HepG2 (cell line): Measurements from ENCODE around the gene AFAP1L2. TPM values are rescaled to one million over a fixed set of nuclear protein-coding genes. Genes with fewer than 3 reads are reported as not detected.

Source experiments
- ATAC-seq: fragments of 200-7000 bp; cut with Tn5 transposase; 3 replicates; pipeline ENCODE4 v1.9.1; 2020; ENCODE audit warnings: mild to moderate bottlenecking, moderate library complexity
- BruUV-seq: library from RNA; stranded (reverse); fragments of 400-500 nt; replicated peaks from 2 replicates; lab custom pipeline; 2021; lab: Mats Ljungman, UMichigan
- CTCF ChIA-PET: fragments of 300-600 bp; formaldehyde crosslinking; extraction: SDS; loops from one replicate; lab custom pipeline; 2021; ENCODE audit warnings: low total read pairs, inconsistent platforms, low intra/inter-chr PET ratio; lab: Yijun Ruan, JAX
- POLR2A ChIA-PET: fragments of 350-600 bp; sonication (Branson Sonifier 250); formaldehyde crosslinking; loops from one replicate; lab custom pipeline; 2020; ENCODE audit warnings: antibody characterized with exemption, inconsistent platforms; lab: Yijun Ruan, JAX
- DNase-seq: peaks from one replicate; pipeline ENCODE4 v3.0.0-alpha.2; 2015; ENCODE audit warnings: low spot score
- FAIRE-seq: peaks from 3 replicates; lab custom pipeline; 2011; peaks lifted over from hg19 to GRCh38; lab: Jason Lieb, UNC
- H2AFZ ChIP-seq: one replicate; pipeline ENCODE4 v1.6.1; 2011; ENCODE audit warnings: low read length, inconsistent platforms
- H3K27ac ChIP-seq: fragments of 300-600 bp; 3 replicates; pipeline ENCODE4 v1.8.0; 2011; ENCODE audit warnings: mixed run types, mild to moderate bottlenecking, mixed read lengths, low read length, inconsistent platforms; ENCODE audit not compliant: insufficient read depth; ENCODE audit errors: extremely low read length
- H3K27me3 ChIP-seq, 2 experiments: fragments of 200-600 bp in 1 of 2; 2 replicates in 1 of 2; 3 replicates in 1 of 2; pipeline versions ENCODE4 v1.6.0 to v1.8.0; 2011; ENCODE audit warnings: low read length in 2 of 2, mild to moderate bottlenecking in 2 of 2, moderate library complexity in 2 of 2, inconsistent platforms in 1 of 2; ENCODE audit not compliant: insufficient read depth in 2 of 2, control insufficient read depth in 1 of 2
- H3K36me3 ChIP-seq, 2 experiments: fragments of 200-600 bp in 1 of 2; replicated peaks in 1 of 2; 2 replicates in 1 of 2; 3 replicates in 1 of 2; pipeline versions ENCODE4 v1.5.1 to v1.8.0; 2011; ENCODE audit warnings: low read length in 2 of 2, inconsistent platforms in 1 of 2; ENCODE audit not compliant: insufficient read depth in 2 of 2, control insufficient read depth in 1 of 2
- H3K4me1 ChIP-seq: 2 replicates; pipeline ENCODE4 v1.5.1; 2012; ENCODE audit warnings: low read length, inconsistent platforms; ENCODE audit not compliant: insufficient read depth
- H3K4me2 ChIP-seq: 2 replicates; pipeline ENCODE4 v1.6.0; 2011; ENCODE audit warnings: low read depth, low read length, inconsistent platforms
- H3K4me3 ChIP-seq, 3 experiments: fragments of 200-600 bp in 1 of 3; sonication (generic), shearing (Covaris generic) in 1 of 3; replicated peaks in 1 of 3; 2 replicates each; pipeline ENCODE4 v1.5.1; 2011 to 2016; ENCODE audit warnings: low read length in 3 of 3, inconsistent platforms in 2 of 3, low read depth in 2 of 3, mild to moderate bottlenecking in 2 of 3, control low read depth in 1 of 3, mixed read lengths in 1 of 3; ENCODE audit not compliant: insufficient read depth in 1 of 3
- H3K79me2 ChIP-seq: one replicate; pipeline ENCODE4 v1.6.1; 2011; ENCODE audit warnings: low read length, inconsistent platforms; ENCODE audit not compliant: insufficient read depth
- H3K9ac ChIP-seq: 2 replicates; pipeline ENCODE4 v1.6.0; 2011; ENCODE audit warnings: mild to moderate bottlenecking, low read depth, low read length, inconsistent platforms; ENCODE audit not compliant: insufficient read depth
- H3K9me3 ChIP-seq: 2 replicates; pipeline ENCODE4 v1.5.1; 2012; ENCODE audit warnings: mild to moderate bottlenecking, low read length
- H4K20me1 ChIP-seq: 2 replicates; pipeline ENCODE4 v1.6.0; 2011; ENCODE audit warnings: inconsistent platforms, mild to moderate bottlenecking, low read length, moderate library complexity; ENCODE audit not compliant: insufficient read depth
- HMGA1 ChIP-seq: sonication (generic); formaldehyde crosslinking; conservative IDR thresholded peaks from 2 replicates; pipeline ENCODE4 v1.4.0; 2020; ENCODE audit warnings: missing genetic modification reagents
- MTF1 ChIP-seq: sonication (generic); formaldehyde crosslinking; IDR thresholded peaks from 2 replicates; pipeline ENCODE4 v1.5.0; 2020; ENCODE audit warnings: missing genetic modification reagents
- ZKSCAN1 ChIP-seq: fragments of 150-350 bp; IDR thresholded peaks from 2 replicates; pipeline ENCODE4 v1.6.1; 2014; ENCODE audit warnings: low read length
- ZNF329 ChIP-seq: sonication (generic); formaldehyde crosslinking; IDR thresholded peaks from 2 replicates; pipeline ENCODE4 v1.9.0; 2021; ENCODE audit warnings: low read depth, mild to moderate bottlenecking, missing genetic modification reagents
- ZNF570 ChIP-seq: sonication (generic); formaldehyde crosslinking; IDR thresholded peaks from 2 replicates; pipeline ENCODE4 v1.4.0; 2020; ENCODE audit warnings: mild to moderate bottlenecking, missing genetic modification reagents, borderline replicate concordance
- ZNF768 ChIP-seq: sonication (generic); formaldehyde crosslinking; IDR thresholded peaks from 2 replicates; pipeline ENCODE4 v1.4.0; 2020; ENCODE audit warnings: missing genetic modification reagents
- WGBS: methylation state at CpG from one replicate; pipeline ENCODE4 v1.1.6; 2017; ENCODE audit warnings: low lambda C conversion rate; 5-methylcytosine and 5-hydroxymethylcytosine counted together
- in situ Hi-C: cut with HindIII; loops from 2 replicates; pipeline ENCODE4 v1.10.0; 2017; ENCODE audit warnings: low pct_unique_long_range_greater_than_20kb; ENCODE audit not compliant: extremely low pct_ligation_motif_present
- intact Hi-C: fragments of 100-400 bp; cut with micrococcal nuclease; formaldehyde crosslinking; loops from one replicate; pipeline ENCODE4 v1.10.0; 2022; ENCODE audit not compliant: unreplicated experiment
- polyA plus RNA-seq, 8 experiments: library from polyadenylated mRNA; depleted of rRNA in 3 of 8; stranded (reverse) in 7 of 8; unstranded in 1 of 8; fragments of >200 nt; fragmentation: Illumina TruSeq in 4 of 8; extraction: Trizol in 4 of 8; gene quantifications; 2 replicates each; pipeline versions ENCODE4 v1.2.1 to v1.2.3, GENCODE V29; 2011 to 2016; ENCODE audit warnings: low read depth in 4 of 8, missing spikeins in 1 of 8, mixed read lengths in 1 of 8; ENCODE audit not compliant: insufficient read depth in 1 of 8
- total RNA-seq, 5 experiments: library from RNA; depleted of rRNA; stranded (reverse); fragments of >200 nt; fragmentation: Illumina TruSeq; extraction: Trizol; gene quantifications; 2 replicates each; pipeline ENCODE4 v1.2.3, GENCODE V29; 2016; ENCODE audit warnings: low read depth in 1 of 5
- TF ChIP-seq, protein P1 (sequence below): sonication (generic); formaldehyde crosslinking; IDR thresholded peaks from 2 replicates; pipeline ENCODE4 v1.8.0; 2022; ENCODE audit warnings: mild to moderate bottlenecking, missing genetic modification reagents, moderate library complexity
- TF ChIP-seq, protein P2 (sequence below): sonication (generic); formaldehyde crosslinking; IDR thresholded peaks from 2 replicates; pipeline ENCODE4 v1.5.0; 2020; ENCODE audit warnings: mild to moderate bottlenecking, missing genetic modification reagents, borderline replicate concordance
- TF ChIP-seq, protein P3 (sequence below): sonication (generic); formaldehyde crosslinking; IDR thresholded peaks from 2 replicates; pipeline ENCODE4 v1.4.0; 2020; ENCODE audit warnings: missing genetic modification reagents
- TF ChIP-seq, protein P4 (sequence below): sonication (generic); formaldehyde crosslinking; IDR thresholded peaks from 2 replicates; pipeline ENCODE4 v1.4.0; 2020; ENCODE audit warnings: missing genetic modification reagents

The AFAP1L2 gene
- total and polyA plus RNA-seq, 2 of the 13 experiments (the other 11 are each of a cell fraction or from before 2014, with no cell fraction given) = not detected

DNA sequence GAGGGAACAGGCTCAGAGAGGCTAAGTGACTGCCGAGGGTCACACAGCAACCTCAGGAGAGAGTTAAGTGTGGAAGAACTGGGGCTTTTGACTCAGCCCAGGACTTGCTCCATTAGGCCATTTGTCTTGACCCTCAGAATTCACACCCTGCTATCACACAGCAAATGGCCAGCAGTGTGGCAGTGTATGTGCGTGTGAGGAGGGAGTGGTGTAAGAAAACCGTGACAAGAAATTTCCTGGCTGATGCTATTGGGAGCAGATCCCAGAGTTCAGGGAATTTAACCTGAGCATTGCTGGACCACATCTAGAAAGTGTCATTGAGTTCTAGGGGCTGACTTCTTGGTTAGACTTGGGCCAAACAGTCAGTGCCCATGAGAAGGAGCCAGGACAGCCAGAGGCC, 146.8 kb downstream of the AFAP1L2 start:
- H3K36me3 ChIP-seq = no peaks in the 10 kb centered on the region
- H3K27me3 ChIP-seq = peaks cover 0 to 4% of the 10 kb centered on the region in 2 experiments; a peak in 1 of 5 replicates
- 31% methylated on average over 3 of the region's 3 CpGs for WGBS
- no peak overlapping the region for H3K9ac ChIP-seq
- no peaks in the 10 kb centered on the region for H3K4me1 ChIP-seq
- in situ Hi-C loops = no loop called here
- FAIRE-seq (no peak), ATAC-seq (no peak), DNase-seq (no peak)
- H3K4me3 ChIP-seq = no peak overlapping the region
- no TSS peak for BruUV-seq
- no peak overlapping the region for H3K27ac ChIP-seq
- H3K9me3 ChIP-seq = no peaks in the 10 kb centered on the region
- H3K4me2 ChIP-seq = no peak overlapping the region
- ChIA-PET CTCF (no interaction called here), POLR2A (no interaction called here)
- TF ChIP-seq HMGA1 (CRISPR knock-in tag) = no peak
- TF ChIP-seq ZNF768 = peak; percentile 69; the same call in 1 of the 2 replicates
- no peaks in the 10 kb centered on the region for H4K20me1 ChIP-seq
- intact Hi-C loops = no loop called here
- H2AFZ ChIP-seq = no peak overlapping the region
- H3K79me2 ChIP-seq = no peaks in the 10 kb centered on the region

DNA sequence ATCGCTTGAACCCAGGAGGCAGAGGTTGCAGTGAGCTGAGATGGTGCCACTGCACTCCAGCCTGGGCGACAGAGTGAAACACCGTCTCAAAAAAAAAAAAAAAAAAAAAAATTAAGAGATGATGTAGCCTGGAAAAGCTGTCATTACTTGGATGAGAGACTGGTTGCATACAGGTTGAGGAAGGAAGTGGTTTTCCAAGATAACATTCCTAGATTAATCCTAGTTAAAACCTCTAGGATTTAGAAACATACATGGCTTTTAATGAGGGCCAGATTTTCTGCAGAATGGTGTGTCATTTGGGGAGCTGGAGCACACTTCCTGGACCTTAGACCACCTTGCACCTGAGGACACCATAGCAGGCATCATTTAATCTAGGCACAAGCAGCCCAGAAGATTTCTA, 147.5 kb downstream of the AFAP1L2 start:
- H3K9ac ChIP-seq = no peak overlapping the region
- 14% methylated on average over 3 of the region's 3 CpGs for WGBS
- BruUV-seq = no TSS peak
- H4K20me1 ChIP-seq = no peaks in the 10 kb centered on the region
- no peaks in the 10 kb centered on the region for H3K9me3 ChIP-seq
- no peak for ATAC-seq
- H3K4me2 ChIP-seq = no peak overlapping the region
- no peak overlapping the region for H3K27ac ChIP-seq
- no peak for FAIRE-seq
- H2AFZ ChIP-seq = no peak overlapping the region
- in situ Hi-C loops (no loop called here), intact Hi-C loops (no loop called here)
- no peaks in the 10 kb centered on the region for H3K79me2 ChIP-seq
- H3K27me3 ChIP-seq = peaks cover 0 to 4% of the 10 kb centered on the region in 2 experiments; a peak in 1 of 5 replicates
- H3K4me1 ChIP-seq = no peaks in the 10 kb centered on the region
- no peaks in the 10 kb centered on the region for H3K36me3 ChIP-seq
- no peak for DNase-seq
- ChIA-PET POLR2A (no interaction called here), CTCF (no interaction called here)
- no peak overlapping the region for H3K4me3 ChIP-seq
- TF ChIP-seq MTF1 (CRISPR knock-in tag) = no peak
- TF ChIP-seq ZNF329 = no peak
- no peak for TF ChIP-seq ZKSCAN1
- no peak for TF ChIP-seq ZNF570 (CRISPR knock-in tag)
- TF ChIP-seq, protein P1, sequence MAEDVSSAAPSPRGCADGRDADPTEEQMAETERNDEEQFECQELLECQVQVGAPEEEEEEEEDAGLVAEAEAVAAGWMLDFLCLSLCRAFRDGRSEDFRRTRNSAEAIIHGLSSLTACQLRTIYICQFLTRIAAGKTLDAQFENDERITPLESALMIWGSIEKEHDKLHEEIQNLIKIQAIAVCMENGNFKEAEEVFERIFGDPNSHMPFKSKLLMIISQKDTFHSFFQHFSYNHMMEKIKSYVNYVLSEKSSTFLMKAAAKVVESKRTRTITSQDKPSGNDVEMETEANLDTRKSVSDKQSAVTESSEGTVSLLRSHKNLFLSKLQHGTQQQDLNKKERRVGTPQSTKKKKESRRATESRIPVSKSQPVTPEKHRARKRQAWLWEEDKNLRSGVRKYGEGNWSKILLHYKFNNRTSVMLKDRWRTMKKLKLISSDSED (CRISPR knock-in tag) = no peak
- TF ChIP-seq, protein P2, sequence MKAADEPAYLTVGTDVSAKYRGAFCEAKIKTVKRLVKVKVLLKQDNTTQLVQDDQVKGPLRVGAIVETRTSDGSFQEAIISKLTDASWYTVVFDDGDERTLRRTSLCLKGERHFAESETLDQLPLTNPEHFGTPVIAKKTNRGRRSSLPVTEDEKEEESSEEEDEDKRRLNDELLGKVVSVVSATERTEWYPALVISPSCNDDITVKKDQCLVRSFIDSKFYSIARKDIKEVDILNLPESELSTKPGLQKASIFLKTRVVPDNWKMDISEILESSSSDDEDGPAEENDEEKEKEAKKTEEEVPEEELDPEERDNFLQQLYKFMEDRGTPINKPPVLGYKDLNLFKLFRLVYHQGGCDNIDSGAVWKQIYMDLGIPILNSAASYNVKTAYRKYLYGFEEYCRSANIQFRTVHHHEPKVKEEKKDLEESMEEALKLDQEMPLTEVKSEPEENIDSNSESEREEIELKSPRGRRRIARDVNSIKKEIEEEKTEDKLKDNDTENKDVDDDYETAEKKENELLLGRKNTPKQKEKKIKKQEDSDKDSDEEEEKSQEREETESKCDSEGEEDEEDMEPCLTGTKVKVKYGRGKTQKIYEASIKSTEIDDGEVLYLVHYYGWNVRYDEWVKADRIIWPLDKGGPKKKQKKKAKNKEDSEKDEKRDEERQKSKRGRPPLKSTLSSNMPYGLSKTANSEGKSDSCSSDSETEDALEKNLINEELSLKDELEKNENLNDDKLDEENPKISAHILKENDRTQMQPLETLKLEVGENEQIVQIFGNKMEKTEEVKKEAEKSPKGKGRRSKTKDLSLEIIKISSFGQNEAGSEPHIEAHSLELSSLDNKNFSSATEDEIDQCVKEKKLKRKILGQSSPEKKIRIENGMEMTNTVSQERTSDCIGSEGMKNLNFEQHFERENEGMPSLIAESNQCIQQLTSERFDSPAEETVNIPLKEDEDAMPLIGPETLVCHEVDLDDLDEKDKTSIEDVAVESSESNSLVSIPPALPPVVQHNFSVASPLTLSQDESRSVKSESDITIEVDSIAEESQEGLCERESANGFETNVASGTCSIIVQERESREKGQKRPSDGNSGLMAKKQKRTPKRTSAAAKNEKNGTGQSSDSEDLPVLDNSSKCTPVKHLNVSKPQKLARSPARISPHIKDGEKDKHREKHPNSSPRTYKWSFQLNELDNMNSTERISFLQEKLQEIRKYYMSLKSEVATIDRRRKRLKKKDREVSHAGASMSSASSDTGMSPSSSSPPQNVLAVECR (CRISPR knock-in tag) = no peak
- TF ChIP-seq, protein P3, sequence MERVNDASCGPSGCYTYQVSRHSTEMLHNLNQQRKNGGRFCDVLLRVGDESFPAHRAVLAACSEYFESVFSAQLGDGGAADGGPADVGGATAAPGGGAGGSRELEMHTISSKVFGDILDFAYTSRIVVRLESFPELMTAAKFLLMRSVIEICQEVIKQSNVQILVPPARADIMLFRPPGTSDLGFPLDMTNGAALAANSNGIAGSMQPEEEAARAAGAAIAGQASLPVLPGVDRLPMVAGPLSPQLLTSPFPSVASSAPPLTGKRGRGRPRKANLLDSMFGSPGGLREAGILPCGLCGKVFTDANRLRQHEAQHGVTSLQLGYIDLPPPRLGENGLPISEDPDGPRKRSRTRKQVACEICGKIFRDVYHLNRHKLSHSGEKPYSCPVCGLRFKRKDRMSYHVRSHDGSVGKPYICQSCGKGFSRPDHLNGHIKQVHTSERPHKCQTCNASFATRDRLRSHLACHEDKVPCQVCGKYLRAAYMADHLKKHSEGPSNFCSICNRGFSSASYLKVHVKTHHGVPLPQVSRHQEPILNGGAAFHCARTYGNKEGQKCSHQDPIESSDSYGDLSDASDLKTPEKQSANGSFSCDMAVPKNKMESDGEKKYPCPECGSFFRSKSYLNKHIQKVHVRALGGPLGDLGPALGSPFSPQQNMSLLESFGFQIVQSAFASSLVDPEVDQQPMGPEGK = no peak
- TF ChIP-seq, protein P4, sequence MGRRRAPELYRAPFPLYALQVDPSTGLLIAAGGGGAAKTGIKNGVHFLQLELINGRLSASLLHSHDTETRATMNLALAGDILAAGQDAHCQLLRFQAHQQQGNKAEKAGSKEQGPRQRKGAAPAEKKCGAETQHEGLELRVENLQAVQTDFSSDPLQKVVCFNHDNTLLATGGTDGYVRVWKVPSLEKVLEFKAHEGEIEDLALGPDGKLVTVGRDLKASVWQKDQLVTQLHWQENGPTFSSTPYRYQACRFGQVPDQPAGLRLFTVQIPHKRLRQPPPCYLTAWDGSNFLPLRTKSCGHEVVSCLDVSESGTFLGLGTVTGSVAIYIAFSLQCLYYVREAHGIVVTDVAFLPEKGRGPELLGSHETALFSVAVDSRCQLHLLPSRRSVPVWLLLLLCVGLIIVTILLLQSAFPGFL (CRISPR knock-in tag) = no peak
